ENCODE measurements around the gene WWOX.

- TF ChIP-seq, protein P1, sequence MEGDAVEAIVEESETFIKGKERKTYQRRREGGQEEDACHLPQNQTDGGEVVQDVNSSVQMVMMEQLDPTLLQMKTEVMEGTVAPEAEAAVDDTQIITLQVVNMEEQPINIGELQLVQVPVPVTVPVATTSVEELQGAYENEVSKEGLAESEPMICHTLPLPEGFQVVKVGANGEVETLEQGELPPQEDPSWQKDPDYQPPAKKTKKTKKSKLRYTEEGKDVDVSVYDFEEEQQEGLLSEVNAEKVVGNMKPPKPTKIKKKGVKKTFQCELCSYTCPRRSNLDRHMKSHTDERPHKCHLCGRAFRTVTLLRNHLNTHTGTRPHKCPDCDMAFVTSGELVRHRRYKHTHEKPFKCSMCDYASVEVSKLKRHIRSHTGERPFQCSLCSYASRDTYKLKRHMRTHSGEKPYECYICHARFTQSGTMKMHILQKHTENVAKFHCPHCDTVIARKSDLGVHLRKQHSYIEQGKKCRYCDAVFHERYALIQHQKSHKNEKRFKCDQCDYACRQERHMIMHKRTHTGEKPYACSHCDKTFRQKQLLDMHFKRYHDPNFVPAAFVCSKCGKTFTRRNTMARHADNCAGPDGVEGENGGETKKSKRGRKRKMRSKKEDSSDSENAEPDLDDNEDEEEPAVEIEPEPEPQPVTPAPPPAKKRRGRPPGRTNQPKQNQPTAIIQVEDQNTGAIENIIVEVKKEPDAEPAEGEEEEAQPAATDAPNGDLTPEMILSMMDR (conservative IDR thresholded peaks at IDR 0.05 in 1 of 2, IDR thresholded peaks at IDR 0.05 in 1 of 2; ENCODE audit: extremely low read depth in 1 of 2, insufficient read depth in 1 of 2, low read depth in 1 of 2, low read length in 2 of 2), result no peak
- no peak for TF ChIP-seq EZH2 (IDR thresholded peaks at IDR 0.05; ENCODE audit: borderline replicate concordance, low read length)
Measured at GRCh38 chr16:78221892-78222291, 122.4 kb downstream of the WWOX start.

All from mammary epithelial cell (primary cell).